ENCODE results near the gene TMEM163.

Gene TMEM163

DNA sequence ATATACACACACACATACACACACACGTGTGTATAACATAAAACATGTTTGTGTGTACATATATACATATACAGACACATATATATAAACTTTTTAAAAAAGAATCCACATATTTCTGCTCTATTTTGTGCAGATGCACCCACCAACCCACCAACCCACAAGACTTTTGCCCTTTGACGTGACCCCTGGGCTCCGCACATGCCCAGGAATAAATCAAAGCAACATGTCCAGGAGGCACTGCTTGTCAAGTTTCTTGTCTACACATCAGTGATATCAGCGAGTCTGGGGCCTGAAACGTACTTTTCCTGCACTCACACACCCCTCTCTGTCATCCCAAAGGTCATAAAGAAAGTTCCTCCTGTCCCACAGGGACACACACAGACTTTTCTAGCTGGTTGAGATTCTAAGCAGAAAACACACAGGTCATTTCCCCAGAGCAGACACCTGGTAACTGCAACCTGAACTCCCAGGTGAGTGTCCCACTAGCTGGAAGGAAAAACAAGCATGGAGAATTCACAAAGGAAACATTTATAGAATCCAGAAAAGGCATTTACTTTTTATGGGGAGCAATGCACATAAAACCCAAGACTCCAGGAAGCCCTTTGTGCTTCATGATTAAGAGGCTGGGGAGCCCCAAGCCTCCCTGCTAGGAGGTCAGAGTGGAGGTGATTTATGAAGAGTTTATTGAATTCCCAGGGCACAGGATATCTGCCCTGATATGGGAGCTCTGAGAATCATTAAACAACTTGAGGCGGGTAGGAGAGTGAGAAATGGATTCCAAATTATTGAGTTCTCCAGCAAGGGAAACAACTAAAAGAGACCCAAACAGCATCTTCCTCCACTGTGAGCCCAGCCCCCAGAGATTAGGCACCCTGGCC lies 253.3 kb downstream of the TMEM163 start:
- no peaks in the 10 kb centered on the region for H3K9me3 Mint-ChIP-seq
- no peaks in the 10 kb centered on the region for H3K27me3 Mint-ChIP-seq (ENCODE audit: low read depth)
- no peak overlapping the region for H3K27ac Mint-ChIP-seq
- H3K4me3 Mint-ChIP-seq: no peak overlapping the region
- no peaks in the 10 kb centered on the region for H3K4me1 Mint-ChIP-seq (ENCODE audit: low read depth)
- H3K36me3 Mint-ChIP-seq (ENCODE audit: low read depth): no peaks in the 10 kb centered on the region

DNA sequence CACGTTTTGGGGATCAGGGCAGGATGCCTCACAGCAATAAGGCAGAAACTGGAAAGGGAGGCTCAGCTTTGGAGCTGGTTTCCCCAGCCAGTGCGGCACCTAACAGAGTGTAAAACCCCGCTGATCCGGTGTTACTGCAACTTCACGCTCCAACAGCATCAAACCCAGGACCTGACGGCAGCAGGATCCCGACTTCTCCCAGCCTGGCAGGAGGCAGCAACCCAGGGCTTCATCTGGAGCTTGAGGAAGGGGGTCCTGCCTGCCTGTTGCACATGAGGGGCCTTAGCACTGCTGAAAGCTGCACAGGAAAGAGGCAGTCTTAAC lies 255.1 kb downstream of the TMEM163 start:
- Mint-ChIP-seq H3K9me3 (no peaks in the 10 kb centered on the region), H3K4me3 (no peak overlapping the region), H3K27ac (no peak overlapping the region), H3K27me3 (ENCODE audit: low read depth) (no peaks in the 10 kb centered on the region), H3K36me3 (ENCODE audit: low read depth) (no peaks in the 10 kb centered on the region), H3K4me1 (ENCODE audit: low read depth) (no peaks in the 10 kb centered on the region)

DNA sequence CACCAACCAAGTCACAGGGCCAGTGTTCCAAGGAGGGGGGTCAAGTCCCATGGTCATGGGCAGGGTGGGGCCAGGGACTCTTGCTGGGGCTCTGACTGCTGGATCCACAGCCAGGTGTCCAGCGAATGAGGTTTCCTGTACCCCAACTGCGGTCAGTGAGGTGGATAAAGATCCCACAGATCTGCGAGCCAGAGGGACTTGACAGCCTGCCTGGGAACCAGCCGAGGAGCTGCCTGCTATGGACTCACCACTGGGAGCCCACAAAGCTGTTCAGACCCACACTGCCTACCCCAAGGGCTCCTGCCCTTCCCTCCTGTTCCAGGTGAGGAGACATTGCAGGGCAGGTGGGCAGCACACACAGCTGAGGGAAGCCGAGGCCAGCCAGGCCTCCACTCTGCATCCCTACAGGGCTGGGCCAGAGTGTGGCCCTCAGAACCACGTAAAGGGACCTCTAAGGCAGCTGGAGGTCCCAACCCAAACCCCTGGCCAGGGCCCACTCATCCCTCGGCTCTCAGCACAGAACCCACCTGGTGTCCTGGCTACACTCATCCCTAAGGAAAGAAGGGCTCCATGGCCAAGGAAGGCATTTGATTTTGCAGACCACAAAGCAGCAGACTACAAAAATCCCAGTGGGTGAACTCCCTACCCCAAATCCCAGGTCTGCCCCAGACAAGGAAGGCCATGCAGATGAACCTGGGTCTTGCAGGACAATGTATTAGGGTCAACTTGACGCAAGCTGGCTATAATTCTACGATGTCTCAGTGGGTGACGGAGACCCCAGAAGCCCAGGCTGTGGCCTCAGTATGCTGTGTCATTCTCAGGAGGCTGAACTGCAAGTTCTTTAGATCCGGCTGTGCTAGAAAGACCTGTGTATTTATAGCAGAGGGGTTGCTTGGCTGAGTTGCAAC lies 255.8 kb downstream of the TMEM163 start:
- Mint-ChIP-seq H3K27ac (no peak overlapping the region), H3K4me3 (no peak overlapping the region), H3K36me3 (ENCODE audit: low read depth) (no peaks in the 10 kb centered on the region), H3K27me3 (ENCODE audit: low read depth) (no peaks in the 10 kb centered on the region), H3K4me1 (ENCODE audit: low read depth) (no peaks in the 10 kb centered on the region), H3K9me3 (no peaks in the 10 kb centered on the region)

DNA sequence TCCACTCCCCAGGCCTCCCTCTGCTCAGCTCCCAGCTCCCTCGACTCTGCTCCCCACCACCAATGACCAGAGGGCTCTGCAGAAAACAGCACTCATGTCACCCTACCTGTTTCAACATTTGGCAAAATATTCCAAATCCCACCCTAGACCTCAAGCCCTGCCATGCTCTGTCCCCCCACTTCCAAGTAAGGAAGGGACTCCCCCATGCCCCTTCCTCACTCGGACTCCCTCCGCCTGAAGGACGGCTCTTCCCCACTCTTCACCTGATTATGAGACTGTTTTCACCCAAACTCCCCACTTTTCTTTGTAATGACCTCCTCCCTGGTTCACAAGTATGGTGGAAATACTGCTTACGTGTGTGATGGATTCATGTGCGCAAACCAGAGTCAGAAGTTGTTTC lies 256.5 kb downstream of the TMEM163 start:
- Mint-ChIP-seq H3K27me3 (ENCODE audit: low read depth) (no peaks in the 10 kb centered on the region), H3K4me1 (ENCODE audit: low read depth) (no peaks in the 10 kb centered on the region), H3K36me3 (ENCODE audit: low read depth) (no peaks in the 10 kb centered on the region), H3K4me3 (no peak overlapping the region), H3K9me3 (no peaks in the 10 kb centered on the region), H3K27ac (no peak overlapping the region)

DNA sequence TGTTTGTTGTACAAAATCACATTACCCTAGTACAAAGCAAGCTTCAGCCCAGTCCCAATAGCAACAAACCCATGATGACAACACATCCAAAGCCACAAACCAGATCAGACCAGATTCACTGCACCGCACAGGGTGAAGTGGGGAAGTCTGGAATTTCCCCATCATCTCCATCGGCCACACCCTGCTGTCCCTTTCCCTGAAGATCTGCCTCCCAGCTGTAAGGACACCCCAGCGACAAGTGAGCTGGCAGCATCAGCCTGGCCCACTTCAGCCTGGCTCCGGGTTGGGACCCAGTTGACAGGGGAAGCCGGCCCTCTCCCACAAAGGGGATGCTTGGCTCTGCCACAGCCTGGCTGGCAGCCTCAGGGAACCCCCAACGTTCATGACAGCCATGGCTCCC lies 257.3 kb downstream of the TMEM163 start:
- Mint-ChIP-seq H3K27me3 (ENCODE audit: low read depth) (no peaks in the 10 kb centered on the region), H3K9me3 (no peaks in the 10 kb centered on the region), H3K36me3 (ENCODE audit: low read depth) (no peaks in the 10 kb centered on the region), H3K4me3 (no peak overlapping the region), H3K27ac (no peak overlapping the region), H3K4me1 (ENCODE audit: low read depth) (no peaks in the 10 kb centered on the region)

DNA sequence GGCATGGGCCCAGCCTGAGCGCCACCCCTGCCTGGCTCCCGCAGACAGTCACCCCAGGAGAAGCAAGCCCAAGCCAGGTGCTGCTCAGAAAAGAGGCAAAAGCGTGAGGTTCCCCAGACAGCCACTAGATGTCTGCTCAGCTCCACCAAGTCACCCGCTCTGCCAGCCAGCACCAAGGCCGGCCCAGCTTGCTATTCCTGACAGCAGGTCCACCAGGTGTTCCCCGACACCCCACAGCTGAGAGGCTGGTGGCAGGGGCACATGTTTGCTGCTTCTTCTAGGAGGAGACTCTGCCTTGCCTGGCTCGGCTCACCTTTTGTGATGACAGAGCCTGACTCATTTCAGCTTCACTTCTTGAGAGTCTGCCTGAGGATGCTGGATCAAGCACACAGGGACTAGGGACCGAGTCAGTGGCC lies 258.2 kb downstream of the TMEM163 start:
- Mint-ChIP-seq H3K27ac (no peak overlapping the region), H3K9me3 (no peaks in the 10 kb centered on the region), H3K4me1 (ENCODE audit: low read depth) (no peaks in the 10 kb centered on the region), H3K4me3 (no peak overlapping the region), H3K27me3 (ENCODE audit: low read depth) (no peaks in the 10 kb centered on the region), H3K36me3 (ENCODE audit: low read depth) (no peaks in the 10 kb centered on the region)

DNA sequence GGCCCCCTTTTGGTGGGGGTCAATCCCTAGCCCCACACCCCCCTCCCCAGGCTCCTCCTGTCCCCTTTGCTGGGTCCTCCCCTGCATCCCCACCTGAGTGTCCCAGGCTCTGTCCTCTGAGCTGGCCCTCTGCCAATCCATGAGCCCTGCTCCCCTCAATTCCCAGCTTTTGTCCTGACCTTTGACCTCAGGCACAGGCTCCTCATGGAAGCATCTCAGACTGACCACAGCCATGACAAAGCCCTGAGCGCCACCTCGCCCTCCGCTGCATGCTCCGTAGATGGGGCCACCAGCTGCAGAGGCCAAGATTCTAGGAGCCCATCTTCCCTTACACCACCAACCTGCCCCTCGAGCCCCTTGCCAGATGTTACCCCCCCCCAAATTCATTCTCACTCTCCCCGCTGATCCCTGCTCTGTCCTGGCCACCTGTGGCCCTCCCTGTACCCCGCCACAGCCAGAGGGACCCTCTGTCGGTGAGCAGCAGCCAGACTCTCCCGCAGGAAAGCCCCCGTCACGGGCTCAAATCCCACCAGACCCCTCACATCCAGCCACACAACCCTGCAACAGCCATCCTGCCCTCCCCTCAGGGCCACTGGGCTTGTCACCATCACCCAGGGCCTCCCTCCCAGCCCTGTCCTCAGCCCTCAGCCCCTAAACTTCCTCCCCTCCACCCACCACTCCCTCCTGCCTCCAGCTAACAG lies 258.9 kb downstream of the TMEM163 start:
- no peaks in the 10 kb centered on the region for H3K36me3 Mint-ChIP-seq (ENCODE audit: low read depth)
- H3K9me3 Mint-ChIP-seq: no peaks in the 10 kb centered on the region
- no peak overlapping the region for H3K4me3 Mint-ChIP-seq
- no peaks in the 10 kb centered on the region for H3K4me1 Mint-ChIP-seq (ENCODE audit: low read depth)
- no peak overlapping the region for H3K27ac Mint-ChIP-seq
- no peaks in the 10 kb centered on the region for H3K27me3 Mint-ChIP-seq (ENCODE audit: low read depth)

DNA sequence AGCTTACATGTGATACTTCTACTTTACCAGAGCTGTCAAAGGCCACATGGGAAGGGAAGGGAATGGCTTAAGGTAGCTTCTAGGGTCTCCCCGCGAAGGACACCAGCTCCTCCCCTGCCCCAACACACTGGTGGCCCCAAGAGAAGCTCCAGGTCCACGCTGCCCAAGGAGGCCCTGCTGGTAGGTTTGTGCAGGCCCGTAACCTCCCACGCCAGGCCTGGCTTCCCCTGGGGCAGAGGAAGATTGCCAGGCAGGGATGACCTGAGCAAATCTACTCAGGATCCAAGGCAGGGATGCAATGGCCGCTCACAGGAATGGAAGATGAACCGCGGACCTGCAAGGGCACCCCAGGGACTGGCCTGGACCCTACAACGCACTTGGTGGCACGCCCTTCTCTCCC lies 259.9 kb downstream of the TMEM163 start:
- H3K4me1 Mint-ChIP-seq (ENCODE audit: low read depth): no peaks in the 10 kb centered on the region
- H3K4me3 Mint-ChIP-seq: no peak overlapping the region
- H3K27ac Mint-ChIP-seq: no peak overlapping the region
- H3K36me3 Mint-ChIP-seq (ENCODE audit: low read depth): no peaks in the 10 kb centered on the region
- H3K27me3 Mint-ChIP-seq (ENCODE audit: low read depth): no peaks in the 10 kb centered on the region
- H3K9me3 Mint-ChIP-seq: no peaks in the 10 kb centered on the region

DNA sequence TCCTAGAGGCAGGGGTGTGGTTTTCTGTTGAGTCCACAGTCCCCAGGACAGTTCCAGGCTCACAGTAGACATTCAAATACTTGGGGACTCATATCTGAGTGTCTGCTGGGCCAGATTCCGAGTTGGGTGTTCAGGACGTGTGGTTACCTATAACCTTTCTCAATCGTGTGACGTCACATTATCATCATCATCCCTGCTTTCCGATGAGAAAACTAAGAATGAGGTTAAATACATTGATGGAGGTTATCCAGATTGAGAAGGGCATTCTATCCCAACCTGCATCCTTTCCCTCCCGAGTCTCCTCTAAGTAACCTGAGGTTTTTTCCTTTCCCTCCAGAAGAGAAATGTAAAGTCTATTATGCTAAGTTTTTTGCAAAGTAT lies 260.3 kb downstream of the TMEM163 start:
- Mint-ChIP-seq H3K36me3 (ENCODE audit: low read depth) (no peaks in the 10 kb centered on the region), H3K4me1 (ENCODE audit: low read depth) (no peaks in the 10 kb centered on the region), H3K27me3 (ENCODE audit: low read depth) (no peaks in the 10 kb centered on the region), H3K9me3 (no peaks in the 10 kb centered on the region), H3K4me3 (no peak overlapping the region), H3K27ac (no peak overlapping the region)

DNA sequence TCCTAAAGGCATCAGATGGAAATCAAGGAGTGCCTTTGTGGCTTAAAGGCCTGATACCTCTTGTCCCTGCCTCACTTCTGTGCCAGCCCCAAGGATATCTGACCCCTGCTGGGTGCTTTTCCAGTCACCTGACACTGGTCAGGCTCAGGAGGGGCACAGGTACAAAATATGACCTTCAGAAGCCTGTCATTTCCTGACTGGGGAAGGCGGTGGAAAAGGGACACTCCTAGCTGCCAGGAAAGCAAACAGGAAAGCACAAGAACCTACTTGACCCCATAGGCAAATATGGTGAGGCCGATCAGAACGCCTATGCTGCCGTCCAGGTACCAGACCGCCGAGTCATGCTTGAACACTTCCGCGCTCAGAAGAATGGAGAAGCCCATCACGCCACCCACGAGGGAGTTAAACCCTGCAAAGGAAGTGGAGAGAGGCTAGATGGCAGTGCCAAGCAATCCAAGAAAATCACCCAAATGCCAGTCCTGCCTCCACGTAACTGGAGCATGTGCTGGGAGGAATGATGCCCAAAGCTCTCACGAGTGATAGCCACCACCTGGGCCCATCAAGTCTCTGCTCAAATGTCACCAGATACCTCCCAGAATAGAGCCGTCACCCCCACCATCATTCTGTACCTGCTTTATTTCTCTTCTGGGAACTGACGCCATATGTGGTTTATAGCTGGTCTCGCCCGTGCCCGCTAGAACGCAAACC lies 260.9 kb downstream of the TMEM163 start:
- no peaks in the 10 kb centered on the region for H3K9me3 Mint-ChIP-seq
- no peaks in the 10 kb centered on the region for H3K36me3 Mint-ChIP-seq (ENCODE audit: low read depth)
- H3K4me1 Mint-ChIP-seq (ENCODE audit: low read depth): no peaks in the 10 kb centered on the region
- no peak overlapping the region for H3K27ac Mint-ChIP-seq
- H3K27me3 Mint-ChIP-seq (ENCODE audit: low read depth): no peaks in the 10 kb centered on the region
- H3K4me3 Mint-ChIP-seq: no peak overlapping the region

DNA sequence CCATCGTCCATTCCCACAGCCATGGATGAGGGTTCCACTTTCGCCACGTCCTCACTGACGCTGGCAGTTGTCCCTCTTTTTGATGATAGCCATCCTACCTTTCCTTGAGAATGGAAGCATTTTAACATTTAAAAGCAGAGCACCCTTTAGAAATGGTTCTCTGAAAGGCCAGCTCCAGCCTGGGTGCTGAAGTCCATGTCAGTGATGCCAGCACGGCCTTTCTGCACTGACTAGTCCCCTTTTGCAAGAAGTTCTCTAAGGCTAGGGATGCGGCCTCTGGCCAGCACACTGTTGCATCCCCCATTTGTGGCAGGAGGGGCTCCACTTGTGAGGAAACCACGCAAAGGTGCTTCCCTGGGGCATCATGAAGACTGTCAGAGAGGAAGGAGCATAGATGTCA lies 261.4 kb downstream of the TMEM163 start:
- Mint-ChIP-seq H3K36me3 (ENCODE audit: low read depth) (no peaks in the 10 kb centered on the region), H3K27ac (no peak overlapping the region), H3K27me3 (ENCODE audit: low read depth) (no peaks in the 10 kb centered on the region), H3K9me3 (no peaks in the 10 kb centered on the region), H3K4me1 (ENCODE audit: low read depth) (no peaks in the 10 kb centered on the region), H3K4me3 (no peak overlapping the region)

DNA sequence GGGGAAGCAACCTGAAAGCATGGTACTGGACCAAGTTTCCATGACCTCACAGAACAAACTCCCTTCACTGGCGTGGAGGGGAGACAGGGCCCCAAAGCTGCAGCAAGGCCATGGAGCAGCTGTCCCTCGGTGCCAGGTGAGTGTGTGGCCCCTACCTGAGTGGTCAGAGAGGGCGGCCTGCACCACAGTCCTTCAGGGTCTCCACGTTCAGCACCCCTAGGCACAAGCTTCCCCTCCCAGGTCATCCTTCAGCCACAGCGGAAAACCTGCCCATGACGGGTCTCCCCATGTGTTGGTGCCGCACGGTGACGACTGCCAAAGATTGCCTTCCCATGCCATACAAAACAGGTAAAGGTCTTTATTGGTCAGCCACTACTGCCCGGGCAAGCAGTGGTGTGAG lies 263.4 kb downstream of the TMEM163 start:
- Mint-ChIP-seq H3K36me3 (ENCODE audit: low read depth) (no peaks in the 10 kb centered on the region), H3K9me3 (no peaks in the 10 kb centered on the region), H3K27ac (no peak overlapping the region), H3K27me3 (ENCODE audit: low read depth) (no peaks in the 10 kb centered on the region), H3K4me1 (ENCODE audit: low read depth) (no peaks in the 10 kb centered on the region), H3K4me3 (no peak overlapping the region)

DNA sequence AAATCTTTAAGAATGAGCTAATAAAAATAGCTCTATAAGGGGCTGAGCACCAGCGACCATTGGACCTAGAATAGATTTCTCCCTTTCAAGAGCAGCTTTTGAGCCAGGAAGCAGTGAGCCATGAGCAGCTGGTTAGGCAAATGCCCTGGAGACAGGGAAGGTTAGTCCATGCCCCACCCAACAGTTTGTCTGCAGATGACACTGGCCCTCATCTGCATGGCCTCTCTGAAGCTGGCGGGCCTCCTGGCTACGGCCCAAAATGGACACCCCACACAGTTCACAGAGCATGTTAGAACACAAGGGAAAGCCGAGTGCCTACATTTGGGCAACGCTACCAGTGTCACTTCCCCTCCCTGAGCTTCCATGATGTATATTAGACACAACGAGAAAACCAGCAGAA lies 263.9 kb downstream of the TMEM163 start:
- no peak overlapping the region for H3K4me3 Mint-ChIP-seq
- no peaks in the 10 kb centered on the region for H3K4me1 Mint-ChIP-seq (ENCODE audit: low read depth)
- no peaks in the 10 kb centered on the region for H3K27me3 Mint-ChIP-seq (ENCODE audit: low read depth)
- H3K27ac Mint-ChIP-seq: no peak overlapping the region
- H3K9me3 Mint-ChIP-seq: no peaks in the 10 kb centered on the region
- no peaks in the 10 kb centered on the region for H3K36me3 Mint-ChIP-seq (ENCODE audit: low read depth)

DNA sequence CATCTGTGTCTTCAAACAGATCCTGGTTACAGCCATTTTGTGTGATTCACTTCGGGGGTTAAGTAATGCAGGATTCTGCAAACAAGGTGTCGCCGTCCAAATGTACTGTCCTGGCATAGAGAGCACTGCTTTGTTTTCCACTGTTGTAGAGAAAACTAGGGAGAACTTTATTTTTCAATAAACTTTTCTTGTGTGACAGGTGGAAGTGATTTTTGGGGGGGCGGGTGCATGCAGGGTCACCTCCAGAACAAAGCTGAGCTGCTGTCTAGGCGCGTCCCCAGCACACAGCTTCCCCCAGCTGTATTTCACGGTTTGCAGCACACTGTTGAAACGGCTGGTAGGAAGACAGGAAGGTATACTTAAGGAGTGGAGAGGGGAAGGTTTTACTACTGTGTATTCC lies 264.4 kb downstream of the TMEM163 start:
- H3K4me1 Mint-ChIP-seq (ENCODE audit: low read depth): no peaks in the 10 kb centered on the region
- no peak overlapping the region for H3K27ac Mint-ChIP-seq
- H3K9me3 Mint-ChIP-seq: no peaks in the 10 kb centered on the region
- no peaks in the 10 kb centered on the region for H3K36me3 Mint-ChIP-seq (ENCODE audit: low read depth)
- no peaks in the 10 kb centered on the region for H3K27me3 Mint-ChIP-seq (ENCODE audit: low read depth)
- H3K4me3 Mint-ChIP-seq: no peak overlapping the region
